WTC11 (cell line): ENCODE results near the gene TNFSF15.

Source experiments
- CREB1 ChIP-seq: sonication (generic); formaldehyde crosslinking; IDR thresholded peaks from 2 replicates; pipeline ENCODE4 v1.8.0; 2023; ENCODE audit warnings: mild to moderate bottlenecking, missing genetic modification reagents
- ESRRA ChIP-seq: sonication (generic); formaldehyde crosslinking; IDR thresholded peaks from 2 replicates; pipeline ENCODE4 v1.8.1; 2022; ENCODE audit warnings: mild to moderate bottlenecking, missing genetic modification reagents, borderline replicate concordance
- JUN ChIP-seq: sonication (generic); formaldehyde crosslinking; IDR thresholded peaks from 2 replicates; pipeline ENCODE4 v1.8.0; 2023; ENCODE audit warnings: mild to moderate bottlenecking, missing genetic modification reagents
- SP1 ChIP-seq: sonication (generic); formaldehyde crosslinking; conservative IDR thresholded peaks from 2 replicates; pipeline ENCODE4 v1.8.1; 2022; ENCODE audit warnings: missing genetic modification reagents
- ZBTB21 ChIP-seq: sonication (generic); formaldehyde crosslinking; IDR thresholded peaks from 2 replicates; pipeline ENCODE4 v1.8.1; 2023; ENCODE audit warnings: mild to moderate bottlenecking, missing genetic modification reagents, borderline replicate concordance
- ZNF396 ChIP-seq: fragments of 250-450 bp; sonication (Bioruptor Pico); IDR thresholded peaks from 2 replicates; pipeline ENCODE4 v1.8.0; 2021; ENCODE audit warnings: mild to moderate bottlenecking, moderate library complexity, borderline replicate concordance
- TF ChIP-seq, protein P1 (sequence below): sonication (generic); formaldehyde crosslinking; IDR thresholded peaks from 2 replicates; pipeline ENCODE4 v1.8.1; 2022; ENCODE audit warnings: mild to moderate bottlenecking, moderate library complexity, missing genetic modification reagents
- TF ChIP-seq, protein P2 (sequence below): fragments of 250-450 bp; sonication (Bioruptor Pico); IDR thresholded peaks from 2 replicates; pipeline ENCODE4 v1.8.0; 2021; ENCODE audit warnings: mild to moderate bottlenecking
- TF ChIP-seq, protein P3 (sequence below): sonication (generic); formaldehyde crosslinking; IDR thresholded peaks from 2 replicates; pipeline ENCODE4 v1.8.0; 2022; ENCODE audit warnings: mild to moderate bottlenecking, missing genetic modification reagents
- TF ChIP-seq, protein P4 (sequence below): sonication (generic); formaldehyde crosslinking; IDR thresholded peaks from 2 replicates; pipeline ENCODE4 v1.8.1; 2022; ENCODE audit warnings: missing genetic modification reagents, borderline replicate concordance

DNA sequence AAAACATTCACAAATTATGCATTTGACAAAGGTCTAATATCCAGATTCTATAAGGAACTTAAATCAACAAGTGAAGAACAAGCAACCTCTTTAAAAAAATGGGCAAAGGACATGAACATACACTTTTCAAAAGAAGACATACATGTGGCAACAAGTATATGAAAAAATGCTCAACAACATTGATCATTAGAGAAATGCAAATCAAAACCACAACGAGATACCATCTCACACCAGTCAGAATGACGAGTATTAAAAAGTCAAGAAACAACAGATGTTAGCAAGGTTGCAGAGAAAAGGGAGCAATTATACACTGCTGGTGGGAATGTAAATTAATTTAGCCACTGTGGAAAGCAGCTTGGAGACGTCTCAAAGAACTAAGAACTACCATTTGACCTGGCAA lies 38.9 kb upstream of the TNFSF15 start:
- TF ChIP-seq, protein P1, sequence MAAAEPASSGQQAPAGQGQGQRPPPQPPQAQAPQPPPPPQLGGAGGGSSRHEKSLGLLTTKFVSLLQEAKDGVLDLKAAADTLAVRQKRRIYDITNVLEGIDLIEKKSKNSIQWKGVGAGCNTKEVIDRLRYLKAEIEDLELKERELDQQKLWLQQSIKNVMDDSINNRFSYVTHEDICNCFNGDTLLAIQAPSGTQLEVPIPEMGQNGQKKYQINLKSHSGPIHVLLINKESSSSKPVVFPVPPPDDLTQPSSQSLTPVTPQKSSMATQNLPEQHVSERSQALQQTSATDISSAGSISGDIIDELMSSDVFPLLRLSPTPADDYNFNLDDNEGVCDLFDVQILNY, result no peak
- TF ChIP-seq SP1 (CRISPR knock-in tag) (no peak), ZBTB21 (CRISPR knock-in tag) (no peak), ZNF396 (CRISPR knock-in tag) (no peak), JUN (CRISPR knock-in tag) (no peak), CREB1 (CRISPR knock-in tag) (no peak), ESRRA (no peak)
- TF ChIP-seq, protein P2, sequence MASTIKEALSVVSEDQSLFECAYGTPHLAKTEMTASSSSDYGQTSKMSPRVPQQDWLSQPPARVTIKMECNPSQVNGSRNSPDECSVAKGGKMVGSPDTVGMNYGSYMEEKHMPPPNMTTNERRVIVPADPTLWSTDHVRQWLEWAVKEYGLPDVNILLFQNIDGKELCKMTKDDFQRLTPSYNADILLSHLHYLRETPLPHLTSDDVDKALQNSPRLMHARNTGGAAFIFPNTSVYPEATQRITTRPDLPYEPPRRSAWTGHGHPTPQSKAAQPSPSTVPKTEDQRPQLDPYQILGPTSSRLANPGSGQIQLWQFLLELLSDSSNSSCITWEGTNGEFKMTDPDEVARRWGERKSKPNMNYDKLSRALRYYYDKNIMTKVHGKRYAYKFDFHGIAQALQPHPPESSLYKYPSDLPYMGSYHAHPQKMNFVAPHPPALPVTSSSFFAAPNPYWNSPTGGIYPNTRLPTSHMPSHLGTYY (CRISPR knock-in tag), result no peak
- TF ChIP-seq, protein P3, sequence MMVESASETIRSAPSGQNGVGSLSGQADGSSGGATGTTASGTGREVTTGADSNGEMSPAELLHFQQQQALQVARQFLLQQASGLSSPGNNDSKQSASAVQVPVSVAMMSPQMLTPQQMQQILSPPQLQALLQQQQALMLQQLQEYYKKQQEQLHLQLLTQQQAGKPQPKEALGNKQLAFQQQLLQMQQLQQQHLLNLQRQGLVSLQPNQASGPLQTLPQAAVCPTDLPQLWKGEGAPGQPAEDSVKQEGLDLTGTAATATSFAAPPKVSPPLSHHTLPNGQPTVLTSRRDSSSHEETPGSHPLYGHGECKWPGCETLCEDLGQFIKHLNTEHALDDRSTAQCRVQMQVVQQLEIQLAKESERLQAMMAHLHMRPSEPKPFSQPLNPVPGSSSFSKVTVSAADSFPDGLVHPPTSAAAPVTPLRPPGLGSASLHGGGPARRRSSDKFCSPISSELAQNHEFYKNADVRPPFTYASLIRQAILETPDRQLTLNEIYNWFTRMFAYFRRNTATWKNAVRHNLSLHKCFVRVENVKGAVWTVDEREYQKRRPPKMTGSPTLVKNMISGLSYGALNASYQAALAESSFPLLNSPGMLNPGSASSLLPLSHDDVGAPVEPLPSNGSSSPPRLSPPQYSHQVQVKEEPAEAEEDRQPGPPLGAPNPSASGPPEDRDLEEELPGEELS, result no peak
- TF ChIP-seq, protein P4, sequence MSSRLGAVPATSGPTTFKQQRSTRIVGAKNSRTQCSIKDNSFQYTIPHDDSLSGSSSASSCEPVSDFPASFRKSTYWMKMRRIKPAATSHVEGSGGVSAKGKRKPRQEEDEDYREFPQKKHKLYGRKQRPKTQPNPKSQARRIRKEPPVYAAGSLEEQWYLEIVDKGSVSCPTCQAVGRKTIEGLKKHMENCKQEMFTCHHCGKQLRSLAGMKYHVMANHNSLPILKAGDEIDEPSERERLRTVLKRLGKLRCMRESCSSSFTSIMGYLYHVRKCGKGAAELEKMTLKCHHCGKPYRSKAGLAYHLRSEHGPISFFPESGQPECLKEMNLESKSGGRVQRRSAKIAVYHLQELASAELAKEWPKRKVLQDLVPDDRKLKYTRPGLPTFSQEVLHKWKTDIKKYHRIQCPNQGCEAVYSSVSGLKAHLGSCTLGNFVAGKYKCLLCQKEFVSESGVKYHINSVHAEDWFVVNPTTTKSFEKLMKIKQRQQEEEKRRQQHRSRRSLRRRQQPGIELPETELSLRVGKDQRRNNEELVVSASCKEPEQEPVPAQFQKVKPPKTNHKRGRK (CRISPR knock-in tag), result no peak
